ENCODE data around the gene PRRG3.

The PRRG3 gene

GRCh38 chrX:151743651-151744470, 48.6 kb downstream of the PRRG3 start:
- DNase-seq (ENCODE audit: low read depth), result no peak

- no peak for DNase-seq (ENCODE audit: low read depth)
These were observed 50.4 kb downstream of the PRRG3 start for GRCh38 chrX:151745651-151746050.

- DNase-seq (ENCODE audit: low read depth), result no peak
These were observed 51.2 kb downstream of the PRRG3 start for GRCh38 chrX:151746502-151746901.

GRCh38 chrX:151750511-151750910, 55.3 kb downstream of the PRRG3 start:
- DNase-seq (ENCODE audit: low read depth), result no peak

- DNase-seq (ENCODE audit: low read depth), result no peak
These were observed 57.6 kb downstream of the PRRG3 start for GRCh38 chrX:151752847-151753246.

GRCh38 chrX:151753313-151754046, 58.2 kb downstream of the PRRG3 start:
- DNase-seq (ENCODE audit: low read depth), result peak; percentile 20

GRCh38 chrX:151754047-151754429, 58.8 kb downstream of the PRRG3 start:
- peak; percentile 41 for DNase-seq (ENCODE audit: low read depth)

- no peak for DNase-seq (ENCODE audit: low read depth)
These were observed 59.5 kb downstream of the PRRG3 start for GRCh38 chrX:151754641-151755215.

All from HS-27A (cell line).